Measurements from ENCODE around the gene PIP5K1B. TPM values are rescaled to one million over a fixed set of nuclear protein-coding genes. Genes with fewer than 3 reads are reported as not detected.

The PIP5K1B gene
- total RNA-seq, 1 experiment from 2014 or later: 5.2 TPM

GRCh38 chr9:68730570-68731235 lies 25.7 kb downstream of the PIP5K1B start:
- no peak for TF ChIP-seq ZNF263 (CRISPR knock-in tag; IDR thresholded peaks at IDR 0.05; ENCODE audit: low read depth)
- no peak for TF ChIP-seq GTF2I (CRISPR knock-in tag; conservative IDR thresholded peaks at IDR 0.05)
- TF ChIP-seq ZNF425 (CRISPR knock-in tag; conservative IDR thresholded peaks at IDR 0.05): no peak
- TF ChIP-seq, protein P1, sequence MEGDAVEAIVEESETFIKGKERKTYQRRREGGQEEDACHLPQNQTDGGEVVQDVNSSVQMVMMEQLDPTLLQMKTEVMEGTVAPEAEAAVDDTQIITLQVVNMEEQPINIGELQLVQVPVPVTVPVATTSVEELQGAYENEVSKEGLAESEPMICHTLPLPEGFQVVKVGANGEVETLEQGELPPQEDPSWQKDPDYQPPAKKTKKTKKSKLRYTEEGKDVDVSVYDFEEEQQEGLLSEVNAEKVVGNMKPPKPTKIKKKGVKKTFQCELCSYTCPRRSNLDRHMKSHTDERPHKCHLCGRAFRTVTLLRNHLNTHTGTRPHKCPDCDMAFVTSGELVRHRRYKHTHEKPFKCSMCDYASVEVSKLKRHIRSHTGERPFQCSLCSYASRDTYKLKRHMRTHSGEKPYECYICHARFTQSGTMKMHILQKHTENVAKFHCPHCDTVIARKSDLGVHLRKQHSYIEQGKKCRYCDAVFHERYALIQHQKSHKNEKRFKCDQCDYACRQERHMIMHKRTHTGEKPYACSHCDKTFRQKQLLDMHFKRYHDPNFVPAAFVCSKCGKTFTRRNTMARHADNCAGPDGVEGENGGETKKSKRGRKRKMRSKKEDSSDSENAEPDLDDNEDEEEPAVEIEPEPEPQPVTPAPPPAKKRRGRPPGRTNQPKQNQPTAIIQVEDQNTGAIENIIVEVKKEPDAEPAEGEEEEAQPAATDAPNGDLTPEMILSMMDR (IDR thresholded peaks at IDR 0.05): no peak
- TF ChIP-seq ZSCAN18 (CRISPR knock-in tag; IDR thresholded peaks at IDR 0.05): no peak
- no peak for TF ChIP-seq NR2C2 (CRISPR knock-in tag; IDR thresholded peaks at IDR 0.05)
- TF ChIP-seq SMAD3 (CRISPR knock-in tag; IDR thresholded peaks at IDR 0.05; ENCODE audit: borderline replicate concordance): no peak
- no peak for TF ChIP-seq MXD4 (CRISPR knock-in tag; IDR thresholded peaks at IDR 0.05; ENCODE audit: borderline replicate concordance)
- no peak for TF ChIP-seq RELA (CRISPR knock-in tag; IDR thresholded peaks at IDR 0.05; ENCODE audit: borderline replicate concordance)
- TF ChIP-seq, protein P2, sequence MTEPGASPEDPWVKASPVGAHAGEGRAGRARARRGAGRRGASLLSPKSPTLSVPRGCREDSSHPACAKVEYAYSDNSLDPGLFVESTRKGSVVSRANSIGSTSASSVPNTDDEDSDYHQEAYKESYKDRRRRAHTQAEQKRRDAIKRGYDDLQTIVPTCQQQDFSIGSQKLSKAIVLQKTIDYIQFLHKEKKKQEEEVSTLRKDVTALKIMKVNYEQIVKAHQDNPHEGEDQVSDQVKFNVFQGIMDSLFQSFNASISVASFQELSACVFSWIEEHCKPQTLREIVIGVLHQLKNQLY (CRISPR knock-in tag; IDR thresholded peaks at IDR 0.05): no peak
- ChIA-PET POLR2A (no interaction called here), CTCF (no interaction called here)
- no peaks in the 10 kb centered on the region for H3K27me3 Mint-ChIP-seq (ENCODE audit: low read depth)
- peaks cover 22% of the 10 kb centered on the region for H3K4me1 Mint-ChIP-seq
- no peak overlapping the region for H3K27ac Mint-ChIP-seq
- no peak overlapping the region for H3K4me3 Mint-ChIP-seq
- no peak for DNase-seq (ENCODE audit: low spot score)
- no peak for ATAC-seq
- no peaks in the 10 kb centered on the region for H3K36me3 Mint-ChIP-seq
- H3K9me3 Mint-ChIP-seq: peaks cover 6% of the 10 kb centered on the region; the same call in 1 of the 2 replicates

- ATAC-seq: no peak
- TF ChIP-seq, protein P3, sequence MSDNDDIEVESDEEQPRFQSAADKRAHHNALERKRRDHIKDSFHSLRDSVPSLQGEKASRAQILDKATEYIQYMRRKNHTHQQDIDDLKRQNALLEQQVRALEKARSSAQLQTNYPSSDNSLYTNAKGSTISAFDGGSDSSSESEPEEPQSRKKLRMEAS (CRISPR knock-in tag; IDR thresholded peaks at IDR 0.05): no peak
- TF ChIP-seq ZNF281 (CRISPR knock-in tag; IDR thresholded peaks at IDR 0.05): no peak
- no peak for TF ChIP-seq TEAD1 (CRISPR knock-in tag; IDR thresholded peaks at IDR 0.05)
- no peak for TF ChIP-seq IRF2 (CRISPR knock-in tag; IDR thresholded peaks at IDR 0.05; ENCODE audit: borderline replicate concordance, low read depth)
- no peak for TF ChIP-seq RORB (CRISPR knock-in tag; IDR thresholded peaks at IDR 0.05)
- TF ChIP-seq ZNF425 (CRISPR knock-in tag; conservative IDR thresholded peaks at IDR 0.05): no peak
- no peak for TF ChIP-seq HMGA2 (CRISPR knock-in tag; IDR thresholded peaks at IDR 0.05)
- TF ChIP-seq, protein P4, sequence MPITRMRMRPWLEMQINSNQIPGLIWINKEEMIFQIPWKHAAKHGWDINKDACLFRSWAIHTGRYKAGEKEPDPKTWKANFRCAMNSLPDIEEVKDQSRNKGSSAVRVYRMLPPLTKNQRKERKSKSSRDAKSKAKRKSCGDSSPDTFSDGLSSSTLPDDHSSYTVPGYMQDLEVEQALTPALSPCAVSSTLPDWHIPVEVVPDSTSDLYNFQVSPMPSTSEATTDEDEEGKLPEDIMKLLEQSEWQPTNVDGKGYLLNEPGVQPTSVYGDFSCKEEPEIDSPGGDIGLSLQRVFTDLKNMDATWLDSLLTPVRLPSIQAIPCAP (CRISPR knock-in tag; IDR thresholded peaks at IDR 0.05): no peak
- no peak for TF ChIP-seq MYBL2 (CRISPR knock-in tag; IDR thresholded peaks at IDR 0.05)
- TF ChIP-seq ZNF671 (CRISPR knock-in tag; IDR thresholded peaks at IDR 0.05): no peak
- no peak for TF ChIP-seq ZNF219 (CRISPR knock-in tag; IDR thresholded peaks at IDR 0.05; ENCODE audit: borderline replicate concordance)
- TF ChIP-seq, protein P5, sequence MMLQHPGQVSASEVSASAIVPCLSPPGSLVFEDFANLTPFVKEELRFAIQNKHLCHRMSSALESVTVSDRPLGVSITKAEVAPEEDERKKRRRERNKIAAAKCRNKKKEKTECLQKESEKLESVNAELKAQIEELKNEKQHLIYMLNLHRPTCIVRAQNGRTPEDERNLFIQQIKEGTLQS (CRISPR knock-in tag; conservative IDR thresholded peaks at IDR 0.05): no peak
- TF ChIP-seq ZNF317 (CRISPR knock-in tag; IDR thresholded peaks at IDR 0.05; ENCODE audit: borderline replicate concordance, low read depth): no peak
- no peak for TF ChIP-seq NR2C2 (CRISPR knock-in tag; IDR thresholded peaks at IDR 0.05)
Observed at GRCh38 chr9:68731857-68732256, 26.8 kb downstream of the PIP5K1B start.

More at GRCh38 chr9:68731857-68732256, 26.8 kb downstream of the PIP5K1B start:
- H3K36me3 Mint-ChIP-seq: no peaks in the 10 kb centered on the region
- H3K27me3 Mint-ChIP-seq (ENCODE audit: low read depth): no peaks in the 10 kb centered on the region
- no peak overlapping the region for H3K27ac Mint-ChIP-seq
- CTCF ChIA-PET: no interaction called here
- POLR2A ChIA-PET: interaction anchor here (0.5 kb wide), 1 partner anchor 141 kb away, joined by 3 read pairs; no protein-coding TSS in a partner anchor
- no peak for DNase-seq (ENCODE audit: low spot score)
- H3K4me3 Mint-ChIP-seq: no peak overlapping the region
- peaks cover 30% of the 10 kb centered on the region for H3K4me1 Mint-ChIP-seq
- peaks cover 6% of the 10 kb centered on the region; the same call in 1 of the 2 replicates for H3K9me3 Mint-ChIP-seq

Data from WTC11 (cell line).